Sigmoid colon (tissue), 4 donors: Measurements from ENCODE around the gene DNAH10.
"Not testable (repeated sequence)": the region's sequence is repeated elsewhere in the genome, so short reads cannot be mapped to it uniquely, and the experiment has no call there.

ENCODE experiments used
- POLR2A ChIP-seq, 2 donors: fragments of 450-650 bp; IDR thresholded peaks; one replicate each; pipeline ENCODE4 v1.6.1; 2016; ENCODE audit warnings: antibody characterized with exemption in 2 of 2, mild to moderate bottlenecking in 2 of 2, moderate library complexity in 2 of 2
- POLR2AphosphoS5 ChIP-seq, 4 donors: sonication (generic); formaldehyde crosslinking; IDR thresholded peaks; one replicate each; pipeline ENCODE4 v1.6.1; 2017; ENCODE audit warnings: antibody characterized with exemption in 4 of 4
- TF ChIP-seq, protein P1 (sequence below), 4 experiments: fragments of 450-650 bp in 3 of 4; fragments of 200-600 bp in 1 of 4; IDR thresholded peaks; one replicate each; pipeline ENCODE4 v1.5.1; 2016 to 2019; ENCODE audit warnings: antibody characterized with exemption in 4 of 4, mild to moderate bottlenecking in 3 of 4, moderate library complexity in 2 of 4

DNA sequence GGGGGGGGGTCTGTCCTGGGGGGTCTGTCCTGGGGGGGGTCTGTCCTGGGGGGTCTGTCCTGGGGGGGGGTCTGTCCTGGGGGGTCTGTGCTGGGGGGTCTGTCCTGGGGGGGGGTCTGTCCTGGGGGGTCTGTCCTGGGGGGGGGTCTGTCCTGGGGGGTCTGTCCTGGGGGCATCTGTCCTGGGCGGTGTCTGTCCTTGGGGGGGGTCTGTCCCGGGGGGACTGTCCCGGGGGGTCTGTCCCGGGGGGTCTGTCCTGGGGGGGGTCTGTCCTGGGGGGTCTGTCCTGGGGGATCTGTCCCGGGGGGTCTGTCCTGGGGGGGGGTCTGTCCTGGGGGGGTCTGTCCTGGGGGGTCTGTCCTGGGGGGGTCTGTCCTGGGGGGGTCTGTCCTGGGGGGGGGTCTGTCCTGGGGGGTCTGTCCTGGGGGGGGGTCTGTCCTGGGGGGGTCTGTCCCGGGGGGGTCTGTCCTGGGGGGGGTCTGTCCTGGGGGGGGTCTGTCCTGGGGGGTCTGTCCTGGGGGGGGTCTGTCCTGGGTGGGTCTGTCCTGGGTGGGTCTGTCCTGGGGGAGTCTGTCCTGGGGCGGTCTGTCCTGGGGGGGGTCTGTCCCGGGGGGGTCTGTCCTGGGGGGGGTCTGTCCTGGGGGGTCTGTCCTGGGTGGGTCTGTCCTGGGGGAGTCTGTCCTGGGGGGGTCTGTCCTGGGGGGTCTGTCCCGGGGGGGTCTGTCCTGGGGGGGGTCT, 149.7 kb downstream of the DNAH10 start:
- not testable (repeated sequence) for TF ChIP-seq POLR2AphosphoS5, POLR2A (IDR thresholded peaks at IDR 0.05)
- TF ChIP-seq, protein P1, sequence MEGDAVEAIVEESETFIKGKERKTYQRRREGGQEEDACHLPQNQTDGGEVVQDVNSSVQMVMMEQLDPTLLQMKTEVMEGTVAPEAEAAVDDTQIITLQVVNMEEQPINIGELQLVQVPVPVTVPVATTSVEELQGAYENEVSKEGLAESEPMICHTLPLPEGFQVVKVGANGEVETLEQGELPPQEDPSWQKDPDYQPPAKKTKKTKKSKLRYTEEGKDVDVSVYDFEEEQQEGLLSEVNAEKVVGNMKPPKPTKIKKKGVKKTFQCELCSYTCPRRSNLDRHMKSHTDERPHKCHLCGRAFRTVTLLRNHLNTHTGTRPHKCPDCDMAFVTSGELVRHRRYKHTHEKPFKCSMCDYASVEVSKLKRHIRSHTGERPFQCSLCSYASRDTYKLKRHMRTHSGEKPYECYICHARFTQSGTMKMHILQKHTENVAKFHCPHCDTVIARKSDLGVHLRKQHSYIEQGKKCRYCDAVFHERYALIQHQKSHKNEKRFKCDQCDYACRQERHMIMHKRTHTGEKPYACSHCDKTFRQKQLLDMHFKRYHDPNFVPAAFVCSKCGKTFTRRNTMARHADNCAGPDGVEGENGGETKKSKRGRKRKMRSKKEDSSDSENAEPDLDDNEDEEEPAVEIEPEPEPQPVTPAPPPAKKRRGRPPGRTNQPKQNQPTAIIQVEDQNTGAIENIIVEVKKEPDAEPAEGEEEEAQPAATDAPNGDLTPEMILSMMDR (IDR thresholded peaks at IDR 0.05): not testable (repeated sequence)
